Stimulated activated CD4-positive, alpha-beta T cell treated with anti-CD3 and anti-CD28 coated beads, Interleukin-12 subunit alpha, Interleukin-12 subunit beta, amount 100 ng/mL, for 4 hours (primary cell): ENCODE measurements around the gene RASAL3.

Source experiments
- DNase-seq: peaks from one replicate; pipeline ENCODE4 v3.0.0-alpha.2; 2020

RASAL3 gene

DNA sequence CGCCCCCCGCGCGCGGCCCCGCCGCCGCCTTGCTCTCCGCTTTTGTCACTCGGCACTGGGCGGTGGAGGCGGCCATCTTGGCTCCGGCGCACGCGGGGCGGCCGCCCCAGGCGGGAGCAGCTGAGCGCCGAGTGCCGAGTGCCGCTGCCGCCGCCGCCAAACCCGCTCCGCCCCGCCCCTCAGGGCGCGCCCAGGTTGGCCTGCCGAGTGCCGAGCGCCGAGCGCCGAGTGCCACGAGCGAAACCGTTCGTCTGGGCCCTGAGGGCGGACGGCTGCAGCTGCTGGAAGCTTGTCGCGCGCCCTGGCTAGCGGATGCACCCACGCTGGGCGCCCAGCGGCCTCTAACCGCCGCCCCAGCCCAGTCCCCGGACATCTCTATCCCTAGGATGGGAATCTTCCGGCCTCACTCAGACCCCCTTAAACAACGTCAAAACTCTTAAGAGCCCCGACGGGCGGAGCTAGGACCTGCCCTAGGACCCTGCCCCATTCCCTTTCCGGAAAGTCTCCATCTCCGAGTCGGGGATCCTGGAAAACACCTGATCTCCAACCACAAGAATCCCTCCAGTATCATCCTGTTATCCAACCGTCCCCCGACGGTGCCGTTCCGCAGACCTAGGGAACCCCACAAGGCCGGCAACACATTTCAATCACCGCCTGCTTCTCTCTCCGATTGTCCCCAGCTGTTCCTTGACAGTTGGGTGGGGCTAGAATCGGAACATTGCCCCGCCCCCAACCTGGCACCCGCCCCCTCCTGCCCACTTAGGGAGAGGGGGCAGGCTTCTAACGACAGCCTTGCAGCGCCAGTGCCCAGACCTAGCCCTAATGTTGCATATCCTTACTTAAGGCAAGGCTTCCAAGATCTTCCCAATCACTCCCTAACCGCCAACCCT lies 31.5 kb downstream of the RASAL3 start:
- DNase-seq: peak; percentile 93

DNA sequence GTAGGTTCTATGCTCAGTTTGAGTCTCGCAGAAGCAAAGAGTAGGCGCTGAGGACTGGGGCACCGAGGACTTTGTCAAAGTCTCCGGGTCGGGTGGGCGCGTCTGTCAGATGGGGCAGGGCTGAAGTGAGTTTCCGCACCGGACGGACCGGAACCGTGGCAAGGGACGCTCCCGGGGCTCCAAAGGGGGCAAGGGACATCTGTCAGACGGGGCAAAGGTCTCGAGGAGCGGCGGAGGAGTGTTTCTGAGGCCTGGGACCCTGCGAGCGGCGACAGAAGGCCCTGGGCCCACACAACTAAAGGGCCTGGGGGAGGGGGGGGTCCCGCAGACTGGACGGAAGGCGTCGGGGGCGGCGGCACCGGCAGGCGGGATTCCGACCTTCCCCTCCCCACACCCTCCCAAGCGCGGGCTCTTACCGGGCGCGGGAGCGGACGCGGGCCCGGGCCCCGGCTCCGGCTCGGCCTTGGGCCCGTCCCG lies 32.3 kb downstream of the RASAL3 start:
- DNase-seq: peak; percentile 34

DNA sequence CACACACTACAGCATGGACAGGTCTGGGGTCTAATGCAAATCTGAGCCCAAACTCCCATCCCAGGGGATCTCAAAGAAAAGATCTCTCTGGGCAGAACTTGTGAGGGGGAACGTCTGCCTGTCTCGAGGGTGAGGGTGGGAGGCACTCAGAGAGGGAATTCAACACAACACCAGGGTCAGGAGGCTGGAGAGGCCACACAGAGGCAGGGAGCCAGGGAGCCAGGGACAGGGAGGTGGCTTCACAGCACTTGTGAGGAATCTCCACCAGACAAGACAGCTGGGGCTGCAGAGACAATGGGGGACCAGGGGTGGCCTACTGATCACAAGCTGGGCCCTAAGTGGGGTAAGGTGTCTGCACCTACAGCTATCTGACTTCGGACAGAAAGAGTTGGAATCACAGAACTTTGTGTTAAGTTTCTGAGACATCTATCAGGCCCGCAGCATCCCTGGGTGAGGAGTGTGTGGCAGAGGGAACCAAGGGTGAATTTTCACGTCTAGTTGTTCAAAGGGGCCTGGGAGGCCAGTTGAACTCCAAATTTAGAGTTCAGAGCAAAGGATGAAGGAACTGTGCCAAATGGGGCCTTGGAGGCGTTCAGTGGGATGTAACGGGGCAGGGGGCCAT lies 32.8 kb downstream of the RASAL3 start:
- DNase-seq: no peak

DNA sequence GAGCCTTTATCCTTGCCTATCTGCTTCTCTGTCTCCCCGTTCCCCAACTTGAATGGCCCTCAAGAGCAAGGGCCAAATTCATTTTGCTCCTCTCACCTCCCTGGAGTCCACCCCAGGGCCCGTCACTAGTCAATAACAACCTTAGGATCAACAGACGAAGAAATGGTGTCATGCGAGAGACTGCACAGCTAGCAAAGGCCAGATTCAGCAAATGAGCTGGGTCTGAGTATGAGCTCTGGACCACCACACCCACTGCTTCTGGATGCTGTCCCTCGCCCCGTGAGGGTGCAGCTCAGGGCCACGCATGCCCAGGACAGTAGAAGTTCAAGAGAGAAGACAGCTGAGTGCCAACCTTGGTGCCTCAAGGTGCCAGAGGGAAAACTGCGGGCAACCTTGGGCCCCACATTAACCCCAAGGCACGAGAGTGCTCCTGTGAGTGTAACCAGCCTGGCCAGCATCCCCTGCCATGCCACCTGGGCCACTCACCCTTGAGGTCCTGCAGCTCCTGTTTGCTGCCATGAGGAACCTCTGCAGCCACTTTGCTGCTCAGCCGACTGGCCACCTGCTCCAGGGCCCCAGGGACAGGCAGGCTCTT lies 33.7 kb downstream of the RASAL3 start:
- DNase-seq: no peak

DNA sequence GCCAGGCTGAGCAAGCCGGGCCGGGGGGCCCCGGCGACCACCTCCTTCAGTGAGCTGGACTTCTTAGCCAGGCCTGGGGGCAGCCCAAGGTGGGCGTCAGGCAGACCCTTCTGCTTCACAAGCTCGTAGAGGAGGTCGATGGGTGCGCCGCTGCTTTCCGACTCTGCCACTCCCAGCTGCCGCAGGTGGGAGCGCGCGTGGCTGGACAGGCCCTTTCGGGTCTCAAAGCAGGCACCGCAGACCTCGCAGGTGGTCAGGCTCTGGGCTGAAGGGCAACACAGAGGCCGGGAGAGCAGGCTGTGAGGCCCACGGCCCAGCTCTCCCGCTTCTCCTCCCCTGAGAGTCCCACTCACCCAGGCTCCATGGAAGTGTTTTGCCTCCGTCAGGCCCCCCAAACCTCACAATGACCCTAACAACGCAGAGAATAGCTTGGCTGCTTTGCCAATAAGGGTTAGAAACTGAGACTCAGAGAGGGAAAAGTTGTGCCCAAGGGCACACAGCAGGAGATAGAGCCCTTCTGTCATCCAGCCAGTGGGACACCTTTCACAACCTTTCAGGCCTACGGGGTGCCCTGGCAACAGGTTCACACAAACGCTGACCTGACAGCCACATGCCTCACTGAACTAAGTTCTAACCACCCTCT lies 34.4 kb downstream of the RASAL3 start:
- DNase-seq: no peak

DNA sequence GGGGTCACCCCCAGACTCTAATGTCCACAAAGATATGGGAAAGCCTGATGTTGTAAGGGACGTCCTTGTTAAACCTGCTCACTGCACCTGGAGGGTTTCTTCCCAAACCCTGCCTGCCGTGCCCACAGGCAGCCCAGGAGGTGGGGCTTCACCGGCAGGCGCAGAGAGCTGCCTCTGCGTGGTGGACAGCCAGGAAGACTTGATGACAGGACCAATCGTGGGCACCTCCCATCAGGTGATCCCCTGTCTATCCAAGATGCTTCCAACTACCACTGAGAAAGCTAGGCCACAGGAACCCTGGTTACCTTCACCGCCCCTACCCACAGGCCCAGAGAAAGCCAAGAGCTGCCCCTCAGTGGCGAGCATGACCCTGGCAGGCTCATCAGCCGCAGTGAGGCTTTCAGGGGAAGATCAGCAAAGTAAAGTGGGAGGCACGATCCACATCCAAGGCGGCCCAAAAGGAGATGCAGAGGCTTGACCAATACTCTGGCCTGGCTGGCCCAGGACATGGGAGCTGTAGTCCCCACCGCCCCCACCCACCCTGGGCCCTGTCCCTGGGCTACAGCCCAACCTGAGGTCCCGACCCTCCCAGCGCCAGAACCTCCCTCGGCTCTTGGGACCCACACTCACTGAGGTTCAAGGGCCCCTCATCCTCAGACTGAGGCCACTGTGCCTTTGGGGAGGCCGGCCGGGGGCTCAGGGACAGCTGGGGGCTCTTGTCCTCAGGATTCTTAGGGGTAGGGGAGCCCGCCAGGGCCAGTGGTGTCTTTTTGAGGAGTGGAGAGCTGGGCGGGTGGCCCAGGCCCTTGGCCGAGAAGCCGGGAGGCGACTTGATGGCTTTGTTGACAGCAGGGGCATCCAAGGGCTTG lies 35.2 kb downstream of the RASAL3 start:
- DNase-seq: no peak

DNA sequence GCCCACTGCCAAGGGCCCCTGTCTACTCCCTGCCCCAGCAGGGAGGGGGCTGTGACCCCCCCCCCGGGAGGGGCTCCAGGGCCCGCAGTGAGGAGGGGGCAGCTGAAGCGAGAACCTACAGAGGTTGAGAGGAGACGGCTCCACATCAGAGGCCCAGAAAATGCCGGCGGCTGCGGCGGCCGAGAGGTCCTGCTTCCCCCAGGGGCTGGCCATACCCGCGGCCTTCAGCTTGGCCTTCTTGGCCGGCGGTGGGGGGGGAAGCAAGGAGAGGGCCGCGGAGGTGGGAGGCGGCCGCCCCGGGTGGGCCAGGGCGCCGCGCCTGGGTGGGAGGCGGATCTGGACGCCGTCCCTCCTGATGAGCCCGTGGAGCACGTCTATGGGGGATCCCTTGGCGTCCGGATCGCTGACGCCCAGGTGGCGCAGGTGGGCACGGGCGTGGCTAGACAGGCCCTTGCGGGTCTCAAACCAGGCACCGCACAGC lies 36.3 kb downstream of the RASAL3 start:
- DNase-seq: no peak

DNA sequence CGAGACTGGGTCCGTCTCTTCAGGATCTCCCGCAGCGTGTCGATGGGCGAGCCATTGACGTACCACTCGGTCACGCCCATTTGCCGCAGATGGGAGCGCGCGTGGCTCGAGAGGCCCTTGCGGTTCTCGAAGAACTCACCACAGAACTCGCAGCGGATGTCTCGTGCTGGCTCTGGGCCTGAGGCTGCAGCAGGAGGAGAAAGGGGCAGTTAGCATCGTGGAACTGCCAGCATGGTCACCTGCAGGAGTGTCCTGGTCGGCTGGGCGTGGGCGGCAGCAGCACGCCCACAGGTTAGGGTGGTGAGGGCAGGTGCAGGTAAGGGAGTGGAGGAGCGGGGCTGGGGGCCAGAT lies 37.0 kb downstream of the RASAL3 start:
- no peak for DNase-seq

DNA sequence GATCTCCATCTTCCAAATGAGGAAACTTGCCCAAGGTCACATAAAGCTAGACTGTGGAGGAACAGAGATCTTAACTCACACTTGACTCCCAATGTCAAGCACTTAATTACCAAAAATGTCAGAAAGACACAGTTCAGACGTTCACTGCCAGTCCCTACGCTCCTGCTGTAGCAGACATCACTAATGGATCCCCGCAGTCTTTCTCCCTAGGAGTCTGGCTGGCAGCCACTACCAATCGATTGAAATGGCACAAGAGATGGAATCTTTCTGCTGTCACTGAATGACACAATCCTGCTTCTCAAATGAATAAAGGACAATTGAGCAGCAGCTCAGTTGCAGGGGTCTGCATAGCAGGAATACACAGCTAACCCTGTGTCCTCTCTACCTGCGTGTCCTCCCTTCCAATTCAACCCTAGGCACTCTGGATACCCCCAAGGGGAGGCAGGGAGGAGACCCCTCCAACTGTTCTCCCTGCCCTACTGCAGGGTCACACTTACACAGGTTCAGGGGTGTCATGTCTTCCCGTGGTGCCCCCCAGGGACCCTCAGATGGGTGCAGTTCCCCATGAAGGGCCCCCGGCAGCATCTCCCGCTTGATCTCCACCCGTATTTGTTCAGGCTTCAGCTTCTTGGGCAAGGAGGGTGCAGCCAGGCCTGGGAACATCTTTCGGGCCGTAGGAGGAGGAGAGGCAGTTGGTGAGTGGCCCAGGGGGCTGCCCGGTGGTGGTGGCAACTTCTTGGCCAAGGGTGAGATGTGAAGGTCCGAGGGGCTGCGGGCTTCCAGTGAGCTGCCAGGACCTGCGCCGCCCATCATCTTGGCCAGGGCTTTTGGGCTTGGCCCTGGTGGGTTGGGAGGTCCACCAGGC lies 37.6 kb downstream of the RASAL3 start:
- DNase-seq: no peak

DNA sequence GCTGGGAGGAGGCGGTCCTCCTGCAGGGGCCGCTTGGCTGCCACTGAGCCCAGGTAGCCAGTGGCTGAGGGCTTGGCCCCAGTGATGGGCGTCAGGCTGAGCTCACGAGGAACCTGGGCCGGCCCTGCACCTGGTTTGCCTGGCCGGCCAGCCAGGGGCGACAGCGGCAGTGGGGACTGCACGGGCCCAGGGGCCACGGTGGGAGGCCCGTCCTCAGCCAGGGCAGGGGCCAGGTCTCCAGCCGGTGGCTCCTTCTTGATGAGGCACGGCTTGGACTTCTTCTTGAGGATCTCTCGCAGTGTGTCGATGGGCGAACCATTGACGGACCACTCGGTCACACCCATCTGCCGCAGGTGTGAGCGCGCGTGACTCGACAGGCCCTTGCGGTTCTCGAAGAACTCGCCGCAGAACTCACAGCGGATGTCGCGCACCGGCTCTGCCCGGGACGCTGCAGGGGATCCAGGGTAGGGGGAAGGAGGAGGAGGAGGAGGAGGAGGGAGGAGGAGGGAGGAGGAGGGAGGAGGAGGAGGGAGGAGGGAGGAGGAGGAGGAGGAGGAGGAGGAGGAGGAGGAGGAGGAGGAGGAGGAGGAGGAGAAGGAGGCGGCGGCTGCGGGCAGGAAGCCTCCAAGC lies 38.9 kb downstream of the RASAL3 start:
- DNase-seq: no peak

DNA sequence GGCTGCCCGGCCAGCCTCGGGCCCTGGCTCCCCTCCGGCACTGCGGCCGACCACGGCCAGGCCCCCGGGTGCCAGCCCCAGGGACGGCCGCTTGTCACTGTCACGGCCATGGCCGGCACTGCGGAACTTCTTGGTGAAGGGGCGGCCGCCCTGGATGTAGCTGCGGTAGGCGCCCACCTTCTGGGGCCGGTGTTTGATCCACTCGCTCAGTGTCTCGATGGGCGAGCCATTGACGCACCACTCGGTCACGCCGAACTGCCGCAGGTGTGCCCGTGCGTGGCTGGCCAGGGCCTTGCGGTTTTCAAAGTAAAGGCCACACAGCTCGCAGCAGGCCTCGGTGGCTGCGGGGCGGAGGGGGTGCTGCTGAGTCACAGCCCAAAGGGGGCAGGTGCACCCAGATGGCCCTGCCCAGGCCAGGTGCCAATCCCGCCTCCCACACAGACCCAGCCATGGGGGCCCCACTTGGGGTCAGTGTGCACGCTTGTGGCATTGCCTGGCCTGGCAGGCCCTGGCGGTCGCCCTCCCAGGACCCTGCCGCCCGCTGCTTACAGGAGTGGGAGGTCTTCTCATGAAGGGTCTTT lies 39.6 kb downstream of the RASAL3 start:
- no peak for DNase-seq

DNA sequence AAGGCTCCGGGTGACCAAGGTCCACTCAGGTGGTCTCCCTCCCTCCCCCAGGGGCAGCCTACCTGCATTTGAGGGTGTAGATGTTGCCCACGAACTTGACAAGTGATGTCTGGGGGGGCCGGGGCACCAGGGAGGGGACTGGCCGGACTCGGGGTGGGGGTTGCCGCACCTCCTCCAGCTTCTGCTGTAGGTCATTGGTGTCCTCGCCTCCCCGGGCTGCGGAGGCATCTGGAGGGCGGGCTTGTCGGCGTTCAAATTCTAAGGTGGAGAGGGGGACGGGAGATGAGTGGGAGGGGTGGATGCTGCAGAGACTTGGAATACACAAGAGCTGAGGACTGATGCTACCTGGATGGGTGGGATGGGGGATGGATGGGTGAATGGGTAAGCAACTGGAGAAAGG lies 40.2 kb downstream of the RASAL3 start:
- DNase-seq: no peak

DNA sequence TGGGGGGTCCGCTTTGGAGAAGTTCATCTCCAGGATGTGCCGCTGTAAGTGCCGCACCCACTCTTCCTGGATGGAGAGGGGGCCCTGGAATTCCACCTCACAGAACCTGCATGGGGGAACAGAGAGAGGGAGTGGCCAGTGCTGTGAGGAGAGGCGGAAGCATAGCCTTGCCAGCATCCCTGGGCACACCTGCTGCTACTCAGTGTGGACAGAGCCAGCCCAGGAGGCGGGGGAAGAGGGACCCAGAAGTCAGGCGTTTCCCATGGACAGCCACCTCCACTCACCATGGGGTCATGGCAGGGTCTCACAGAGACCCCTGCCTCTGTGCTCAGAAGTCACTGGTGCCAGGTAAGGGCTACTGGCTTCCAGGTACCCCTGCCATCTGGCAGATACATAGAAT lies 41.2 kb downstream of the RASAL3 start:
- DNase-seq: no peak

DNA sequence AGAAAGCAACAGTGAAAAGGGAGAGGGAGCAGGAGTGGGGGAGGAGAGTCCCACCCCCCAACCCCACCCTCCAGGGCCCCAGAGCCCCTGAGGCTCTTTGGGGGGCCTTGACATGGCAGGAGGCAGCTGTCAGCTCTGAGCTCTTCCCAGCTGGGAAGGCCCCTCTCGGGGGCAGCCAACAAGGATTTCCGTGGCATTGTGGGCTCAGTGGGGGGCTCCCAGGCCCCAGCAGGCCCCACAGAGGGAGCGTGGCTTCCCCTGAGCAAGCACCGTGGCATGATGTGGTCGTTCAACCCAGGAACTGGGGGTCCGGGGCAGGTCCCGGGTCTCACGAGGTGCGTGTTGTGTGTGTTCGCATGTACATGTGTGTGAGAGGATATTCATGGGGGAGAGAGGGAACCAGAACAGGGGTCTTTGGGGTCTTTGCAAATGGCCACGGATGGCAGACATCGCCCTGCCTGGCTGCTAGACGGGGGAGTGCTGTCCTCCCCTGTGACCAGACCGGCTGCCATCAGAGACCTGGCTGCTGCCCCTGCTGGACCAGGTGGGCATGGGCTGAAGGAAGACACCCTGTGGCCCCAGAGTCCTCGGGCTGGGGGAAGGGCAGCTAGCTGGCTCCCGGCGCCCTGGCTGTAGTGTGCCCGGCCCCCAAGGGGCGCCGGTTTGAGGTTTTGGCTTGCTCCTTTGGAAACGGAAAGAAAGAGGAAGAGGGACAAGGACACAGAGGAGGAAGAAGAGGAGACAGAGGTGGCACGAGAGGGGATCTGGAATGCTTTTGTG lies 41.9 kb downstream of the RASAL3 start:
- DNase-seq: no peak

DNA sequence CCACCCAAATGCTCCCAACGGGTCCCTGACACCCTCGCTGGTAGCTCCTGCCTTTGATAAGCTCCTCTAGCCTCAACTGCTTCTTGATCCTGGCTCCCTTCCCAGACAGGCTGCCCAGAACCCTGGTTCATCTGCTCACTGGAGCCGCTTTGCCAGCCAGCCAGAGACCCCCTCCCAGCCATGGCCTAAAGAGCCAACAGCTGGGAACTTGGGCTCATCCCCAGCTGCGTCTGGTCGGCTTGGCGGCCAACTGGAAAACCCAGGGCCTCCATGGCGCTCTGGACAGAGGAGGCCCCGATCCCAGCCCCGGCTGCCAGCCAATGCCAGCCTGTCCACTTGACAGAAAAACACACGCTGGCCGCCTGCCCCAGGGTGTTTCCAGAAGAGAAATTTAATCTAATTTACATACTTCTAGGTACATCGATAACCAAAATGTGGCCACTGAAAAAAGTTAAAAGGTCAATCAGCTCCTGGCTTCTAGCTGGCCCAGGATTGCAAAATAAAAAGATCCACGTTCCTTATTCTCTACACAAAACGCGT lies 42.6 kb downstream of the RASAL3 start:
- no peak for DNase-seq

DNA sequence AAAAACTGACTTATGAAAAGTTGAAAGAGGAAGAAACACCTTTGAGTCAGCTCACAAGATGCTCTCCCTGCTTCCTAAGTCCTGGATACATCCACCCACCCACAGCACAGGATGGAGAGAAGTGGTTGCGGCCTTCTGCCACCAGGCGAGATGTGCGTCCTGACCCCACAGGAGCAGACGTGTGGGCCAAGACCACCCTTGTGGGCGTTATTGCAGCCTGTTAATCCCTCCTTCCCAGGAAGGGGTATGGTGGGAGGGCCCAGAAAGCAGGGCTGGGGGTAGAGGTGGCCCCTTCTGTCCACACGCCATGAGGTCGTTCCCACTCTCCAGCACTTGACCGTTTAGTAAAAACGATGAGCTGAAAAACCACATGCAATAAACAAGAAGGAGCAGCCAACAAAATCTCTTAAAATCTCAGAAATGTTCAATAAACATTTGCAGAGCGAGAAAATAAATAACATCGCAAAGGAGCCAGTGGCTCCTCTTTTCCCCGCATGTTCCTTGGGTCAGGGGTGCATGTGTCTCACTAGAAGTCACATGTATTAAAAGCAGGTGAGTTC lies 43.1 kb downstream of the RASAL3 start:
- DNase-seq: no peak

DNA sequence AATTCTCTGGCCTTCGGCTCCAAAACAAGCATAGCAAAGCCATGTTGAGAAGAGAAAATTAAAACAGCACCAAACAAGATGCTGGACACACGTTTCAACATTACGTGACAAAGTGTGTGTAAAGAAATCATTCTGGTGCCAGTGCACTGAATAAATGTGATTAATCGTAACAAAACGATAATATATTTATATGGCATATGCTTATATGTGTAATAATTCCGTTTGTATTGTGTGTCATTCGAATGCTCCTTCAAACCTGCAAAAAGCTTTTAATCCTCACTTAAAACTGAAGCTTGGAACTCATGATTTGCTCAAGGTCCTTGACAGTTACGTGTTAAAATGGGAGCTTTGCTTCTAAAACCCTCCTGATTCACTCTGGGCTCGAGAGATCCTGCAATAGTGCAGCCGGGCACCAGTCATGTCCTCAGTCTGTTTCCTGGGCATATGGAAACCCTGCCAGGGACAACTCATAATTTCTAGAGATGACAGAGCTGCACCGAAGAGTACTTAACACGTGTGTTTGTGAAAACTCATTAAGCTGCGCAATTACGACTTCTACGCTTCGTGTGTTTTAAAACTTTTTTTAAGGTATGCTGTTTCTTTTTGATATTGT lies 44.8 kb downstream of the RASAL3 start:
- DNase-seq: no peak

DNA sequence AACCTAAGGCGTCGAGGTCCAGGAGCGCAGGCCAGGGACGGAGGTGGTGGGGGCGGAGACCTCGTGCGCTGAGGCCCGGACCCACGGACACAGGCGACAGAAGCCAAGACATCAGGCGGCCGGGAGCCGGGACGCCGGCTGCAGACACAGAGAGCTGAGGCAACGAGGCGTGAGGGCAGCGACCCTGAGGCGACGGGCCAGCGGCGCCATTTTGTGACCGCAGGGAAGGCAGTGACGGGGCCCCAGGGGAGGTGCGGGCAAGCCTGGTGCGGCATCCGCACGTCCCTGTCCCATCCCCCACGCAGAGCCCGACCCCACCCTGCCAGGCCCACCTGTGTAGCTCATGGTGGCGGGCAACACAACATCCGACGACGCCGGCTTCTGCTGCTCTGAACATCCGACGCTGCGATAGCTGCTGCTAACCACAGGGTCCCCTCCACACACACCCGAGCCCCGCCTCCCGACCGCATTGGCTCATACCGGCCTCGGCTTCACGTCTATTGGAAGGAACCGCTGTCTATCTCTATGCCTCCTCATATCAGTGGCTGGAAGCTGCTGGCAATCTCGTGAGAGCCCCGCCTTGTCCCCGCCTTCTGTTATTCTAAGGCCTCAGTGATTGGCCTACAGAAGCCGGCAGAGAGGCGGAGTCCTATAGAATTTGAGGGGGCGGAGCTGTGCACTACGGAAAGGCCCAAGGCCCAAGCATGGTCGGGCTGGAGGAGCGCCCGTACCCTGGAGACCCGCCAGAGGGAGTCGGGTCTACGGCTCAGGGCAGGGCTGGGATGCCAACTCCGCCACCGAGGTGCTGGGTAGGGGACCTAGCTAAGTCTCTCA lies 45.5 kb downstream of the RASAL3 start, which contains the start of gene AKAP8L:
Gene AKAP8L (minus strand): TSS at position 410 of the 834 bp plus-strand sequence. CDS start 65 bp downstream, at position 345.
- DNase-seq: peak; percentile 95
